Measurements from ENCODE around the gene PLEKHM3. TPM values are rescaled to one million over a fixed set of nuclear protein-coding genes. Genes with fewer than 3 reads are reported as not detected.

PLEKHM3 gene
- total RNA-seq, 1 donor from 2014 or later: 9.1 TPM

DNA sequence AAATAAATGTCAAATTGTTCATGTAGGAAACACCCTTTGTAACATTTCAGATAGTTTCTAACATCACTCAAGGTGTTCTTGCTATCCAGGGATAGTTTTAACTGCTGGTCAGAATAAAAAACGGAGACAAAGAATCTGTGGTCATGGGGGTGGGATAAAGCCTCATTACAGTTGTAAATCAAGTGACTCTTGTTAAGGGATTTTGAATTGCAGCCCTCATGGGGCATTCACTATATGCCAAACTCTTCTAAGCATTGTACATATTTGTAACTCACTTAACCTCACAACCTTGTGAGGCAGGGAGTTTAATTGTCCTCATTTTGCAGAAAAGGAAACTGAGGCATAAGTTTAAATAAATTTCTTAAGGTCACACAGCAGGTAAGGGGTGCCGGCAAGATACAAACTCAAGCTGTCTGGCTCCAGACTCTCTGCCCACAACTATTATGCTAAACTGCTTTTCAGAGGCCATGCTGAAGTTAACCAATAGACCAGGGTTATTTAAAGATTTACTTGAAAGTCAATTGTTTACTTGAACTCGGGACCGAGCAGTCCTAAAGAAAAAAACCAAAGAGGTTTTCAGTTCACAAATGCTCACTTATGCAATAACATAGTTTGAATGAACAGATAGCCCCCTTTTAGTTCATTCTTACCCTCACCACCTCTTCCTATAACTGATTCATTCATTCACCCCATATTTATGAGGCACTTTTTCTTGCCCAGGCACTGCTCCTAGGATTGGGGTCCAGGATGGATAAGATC lies 134.1 kb downstream of the PLEKHM3 start:
- Mint-ChIP-seq H3K4me3 (ENCODE audit: unreplicated experiment) (no peak overlapping the region), H3K27ac (ENCODE audit: unreplicated experiment) (no peak overlapping the region), H3K36me3 (ENCODE audit: low read depth) (peaks cover 1% of the 10 kb centered on the region), H3K9me3 (ENCODE audit: low read depth) (no peaks in the 10 kb centered on the region), H3K4me1 (ENCODE audit: low read depth) (peaks cover 14% of the 10 kb centered on the region), H3K27me3 (ENCODE audit: low read depth) (no peaks in the 10 kb centered on the region)
- DNase-seq (ENCODE audit: low spot score): no peak
- TF ChIP-seq, protein P1, sequence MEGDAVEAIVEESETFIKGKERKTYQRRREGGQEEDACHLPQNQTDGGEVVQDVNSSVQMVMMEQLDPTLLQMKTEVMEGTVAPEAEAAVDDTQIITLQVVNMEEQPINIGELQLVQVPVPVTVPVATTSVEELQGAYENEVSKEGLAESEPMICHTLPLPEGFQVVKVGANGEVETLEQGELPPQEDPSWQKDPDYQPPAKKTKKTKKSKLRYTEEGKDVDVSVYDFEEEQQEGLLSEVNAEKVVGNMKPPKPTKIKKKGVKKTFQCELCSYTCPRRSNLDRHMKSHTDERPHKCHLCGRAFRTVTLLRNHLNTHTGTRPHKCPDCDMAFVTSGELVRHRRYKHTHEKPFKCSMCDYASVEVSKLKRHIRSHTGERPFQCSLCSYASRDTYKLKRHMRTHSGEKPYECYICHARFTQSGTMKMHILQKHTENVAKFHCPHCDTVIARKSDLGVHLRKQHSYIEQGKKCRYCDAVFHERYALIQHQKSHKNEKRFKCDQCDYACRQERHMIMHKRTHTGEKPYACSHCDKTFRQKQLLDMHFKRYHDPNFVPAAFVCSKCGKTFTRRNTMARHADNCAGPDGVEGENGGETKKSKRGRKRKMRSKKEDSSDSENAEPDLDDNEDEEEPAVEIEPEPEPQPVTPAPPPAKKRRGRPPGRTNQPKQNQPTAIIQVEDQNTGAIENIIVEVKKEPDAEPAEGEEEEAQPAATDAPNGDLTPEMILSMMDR (IDR thresholded peaks at IDR 0.05): no peak

DNA sequence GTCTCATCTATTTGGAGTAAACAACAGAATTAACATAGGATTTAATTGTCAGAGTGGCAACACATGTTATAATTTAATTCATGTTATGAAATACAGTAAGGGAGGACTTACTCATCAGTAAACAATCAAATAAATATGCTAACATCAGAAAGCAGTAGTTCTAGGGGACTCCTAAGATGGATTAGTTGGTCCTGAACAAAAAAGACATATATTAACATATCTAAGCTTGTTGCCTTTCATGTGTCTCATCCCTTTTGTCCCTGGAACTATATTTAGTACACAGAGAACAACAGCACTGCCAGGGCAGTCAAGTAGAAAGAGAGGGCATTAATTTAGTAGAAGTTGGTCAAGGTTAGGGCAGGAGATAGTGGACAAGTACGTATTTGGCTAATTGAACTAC lies 137.8 kb downstream of the PLEKHM3 start:
- no peaks in the 10 kb centered on the region for H3K9me3 Mint-ChIP-seq (ENCODE audit: low read depth)
- H3K27ac Mint-ChIP-seq (ENCODE audit: unreplicated experiment): no peak overlapping the region
- TF ChIP-seq, protein P1 (IDR thresholded peaks at IDR 0.05): no peak
- DNase-seq (ENCODE audit: low spot score): no peak
- no peak overlapping the region for H3K4me3 Mint-ChIP-seq (ENCODE audit: unreplicated experiment)
- peaks cover 5% of the 10 kb centered on the region for H3K4me1 Mint-ChIP-seq (ENCODE audit: low read depth)
- no peaks in the 10 kb centered on the region for H3K27me3 Mint-ChIP-seq (ENCODE audit: low read depth)
- H3K36me3 Mint-ChIP-seq (ENCODE audit: low read depth): no peaks in the 10 kb centered on the region

GRCh38 chr2:207885010-207885409 lies 140.3 kb downstream of the PLEKHM3 start:
- Mint-ChIP-seq H3K4me1 (ENCODE audit: low read depth) (peaks cover 12% of the 10 kb centered on the region), H3K9me3 (ENCODE audit: low read depth) (no peaks in the 10 kb centered on the region)
- TF ChIP-seq, protein P1 (IDR thresholded peaks at IDR 0.05): no peak

DNA sequence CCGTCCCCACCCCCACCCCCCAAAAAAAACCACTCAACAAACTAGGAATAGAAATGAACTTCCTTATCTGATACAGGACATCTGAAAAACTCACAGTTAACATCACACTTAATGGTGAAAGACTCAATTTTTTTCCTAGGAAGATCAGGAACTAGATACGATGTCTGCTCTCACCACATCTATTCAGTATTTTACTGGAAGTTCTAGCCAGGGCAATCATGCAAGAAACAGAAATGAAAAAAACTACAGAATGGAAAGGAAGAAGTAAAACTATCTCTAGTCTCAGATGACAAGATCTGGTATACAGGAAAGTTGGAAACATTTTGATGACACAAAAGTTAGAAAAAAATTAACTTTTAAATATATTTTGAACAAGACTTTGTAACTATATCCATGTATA lies 141.2 kb downstream of the PLEKHM3 start:
- Mint-ChIP-seq H3K4me1 (ENCODE audit: low read depth) (peaks cover 14% of the 10 kb centered on the region), H3K27ac (ENCODE audit: unreplicated experiment) (no peak overlapping the region), H3K27me3 (ENCODE audit: low read depth) (no peaks in the 10 kb centered on the region), H3K9me3 (ENCODE audit: low read depth) (no peaks in the 10 kb centered on the region), H3K4me3 (ENCODE audit: unreplicated experiment) (no peak overlapping the region), H3K36me3 (ENCODE audit: low read depth) (no peaks in the 10 kb centered on the region)
- DNase-seq (ENCODE audit: low spot score): no peak
- TF ChIP-seq, protein P1 (IDR thresholded peaks at IDR 0.05): no peak

More at GRCh38 chr2:207885010-207885409, 140.3 kb downstream of the PLEKHM3 start:
- no peak overlapping the region for H3K4me3 Mint-ChIP-seq (ENCODE audit: unreplicated experiment)
- no peaks in the 10 kb centered on the region for H3K27me3 Mint-ChIP-seq (ENCODE audit: low read depth)
- H3K27ac Mint-ChIP-seq (ENCODE audit: unreplicated experiment): no peak overlapping the region
- DNase-seq (ENCODE audit: low spot score): no peak
- H3K36me3 Mint-ChIP-seq (ENCODE audit: low read depth): no peaks in the 10 kb centered on the region

- H3K4me1 Mint-ChIP-seq (ENCODE audit: low read depth): peaks cover 19% of the 10 kb centered on the region
- no peaks in the 10 kb centered on the region for H3K9me3 Mint-ChIP-seq (ENCODE audit: low read depth)
- no peak overlapping the region for H3K4me3 Mint-ChIP-seq (ENCODE audit: unreplicated experiment)
- TF ChIP-seq, protein P1 (IDR thresholded peaks at IDR 0.05): no peak
- H3K27me3 Mint-ChIP-seq (ENCODE audit: low read depth): no peaks in the 10 kb centered on the region
- no peaks in the 10 kb centered on the region for H3K36me3 Mint-ChIP-seq (ENCODE audit: low read depth)
- DNase-seq (ENCODE audit: low spot score): no peak
- H3K27ac Mint-ChIP-seq (ENCODE audit: unreplicated experiment): no peak overlapping the region
Observed at GRCh38 chr2:207883002-207883780, 142.1 kb downstream of the PLEKHM3 start.

Data from chondrocyte (in vitro differentiated cells).